ENCODE results near the gene ATP6V1G3. TPM values are rescaled to one million over a fixed set of nuclear protein-coding genes. Genes with fewer than 3 reads are reported as not detected.
"Not testable (repeated sequence)": the region's sequence is repeated elsewhere in the genome, so short reads cannot be mapped to it uniquely, and the experiment has no call there.

The ATP6V1G3 gene, protein sequence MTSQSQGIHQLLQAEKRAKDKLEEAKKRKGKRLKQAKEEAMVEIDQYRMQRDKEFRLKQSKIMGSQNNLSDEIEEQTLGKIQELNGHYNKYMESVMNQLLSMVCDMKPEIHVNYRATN
- not detected for total RNA-seq
- not detected for total RNA-seq (2013)
- total RNA-seq, result 0 to 0.23 (median 0.05) reads per million in 29 experiments

GRCh38 chr1:198540580-198540979, at the start of gene ATP6V1G3:
Gene ATP6V1G3, minus strand, starts transcription at chr1:198540680. Its CDS starts 30 bp downstream, at chr1:198540650.
- Histone ChIP-seq H3K4me1 (ENCODE audit: control insufficient read depth in 1 of 2, extremely low read depth in 1 of 2, insufficient read depth in 2 of 2, low read length in 2 of 2) (peaks cover 3 to 44% of the 10 kb centered on the region in 2 experiments), H3K4me3 (ENCODE audit: control insufficient read depth in 1 of 2, extremely low read depth in 1 of 2, low read length in 1 of 2) (no peak within 1 kb of the TSS), H3K9me3 (no peaks in the 10 kb centered on the region), H3K27me3 (replicated peaks in 1 of 2; ENCODE audit: control insufficient read depth in 2 of 2, extremely low read depth in 1 of 2, insufficient read depth in 2 of 2, low read length in 1 of 2) (no peaks in the 10 kb centered on the region), H3K36me3 (ENCODE audit: control insufficient read depth in 2 of 2, extremely low read depth in 1 of 2, insufficient read depth in 1 of 2, low read length in 1 of 2) (no peaks in the 10 kb centered on the region), H3K27ac (ENCODE audit: low read length) (no peak within 1 kb of the TSS)
- H3K36me3 Mint-ChIP-seq, result no peaks in the 10 kb centered on the region
- no peak for ATAC-seq (replicated peaks in 1 of 4)
- peak within 1 kb of the TSS in 1 of 3 donors; percentile 55 for H3K4me3 Mint-ChIP-seq
- H3K9me3 Mint-ChIP-seq, result no peaks in the 10 kb centered on the region
- H3K4me1 Mint-ChIP-seq, result peaks cover 68 to 81% (median 77%) of the 10 kb centered on the region in 3 donors
- H3K27ac Mint-ChIP-seq, result peak within 1 kb of the TSS; percentile 83 to 93
- ChIA-PET CTCF (no interaction called here), POLR2A (interaction anchor here in 1 of 2 donors (0.6 kb wide), 1 partner anchor 214 kb away, joined by 26 read pairs; no protein-coding TSS in a partner anchor)
- DNase-seq, result no peak
- no peaks in the 10 kb centered on the region for H3K27me3 Mint-ChIP-seq
- 100% methylated on average over 1 of the region's 1 CpG for WGBS (ENCODE audit: insufficient coverage)

GRCh38 chr1:198588845-198589244, 48.4 kb upstream of the ATP6V1G3 start:
- ChIA-PET CTCF (interaction anchor here in 1 of 2 donors (0.8 kb wide), 1 partner anchor 13 kb away, joined by 3 read pairs; no protein-coding TSS in a partner anchor), POLR2A (interaction anchor here (0.6 to 1.1 kb wide), 2 partner anchors 22 to 26 kb away, joined by 3 to 4 read pairs; no protein-coding TSS in a partner anchor)
- Histone ChIP-seq H3K4me1 (ENCODE audit: control insufficient read depth in 1 of 2, extremely low read depth in 1 of 2, insufficient read depth in 2 of 2, low read length in 2 of 2) (no peaks in the 10 kb centered on the region), H3K4me3 (ENCODE audit: control insufficient read depth in 1 of 2, extremely low read depth in 1 of 2, low read length in 1 of 2) (no peak overlapping the region), H3K27me3 (replicated peaks in 1 of 2; ENCODE audit: control insufficient read depth in 2 of 2, extremely low read depth in 1 of 2, insufficient read depth in 2 of 2, low read length in 1 of 2) (no peaks in the 10 kb centered on the region), H3K36me3 (ENCODE audit: control insufficient read depth in 2 of 2, extremely low read depth in 1 of 2, insufficient read depth in 1 of 2, low read length in 1 of 2) (no peaks in the 10 kb centered on the region), H3K27ac (ENCODE audit: low read length) (no peak overlapping the region), H3K9me3 (peaks cover 9% of the 10 kb centered on the region)
- no peaks in the 10 kb centered on the region for H3K27me3 Mint-ChIP-seq
- no peak overlapping the region for H3K4me3 Mint-ChIP-seq
- H3K27ac Mint-ChIP-seq, result no peak overlapping the region
- peaks cover 13% of the 10 kb centered on the region for H3K36me3 Mint-ChIP-seq
- peaks cover 1 to 11% (median 2%) of the 10 kb centered on the region in 3 donors for H3K4me1 Mint-ChIP-seq
- H3K9me3 Mint-ChIP-seq, result peaks cover 9 to 30% (median 16%) of the 10 kb centered on the region in 3 donors
- DNase-seq (no peak), ATAC-seq (replicated peaks in 1 of 4) (no peak)

- WGBS (ENCODE audit: insufficient coverage), result 93% methylated on average over 5 of the region's 26 CpGs
- no peak overlapping the region for H3K27ac Mint-ChIP-seq
- H3K4me1 ChIP-seq (ENCODE audit: control insufficient read depth in 1 of 2, extremely low read depth in 1 of 2, insufficient read depth in 2 of 2, low read length in 2 of 2), result no peaks in the 10 kb centered on the region
- no peak overlapping the region for H3K4me3 ChIP-seq (ENCODE audit: control insufficient read depth in 1 of 2, extremely low read depth in 1 of 2, low read length in 1 of 2)
- POLR2A ChIA-PET, result no interaction called here
- no peak overlapping the region for H3K4me3 Mint-ChIP-seq
- CTCF ChIA-PET, result no interaction called here
- H3K4me1 Mint-ChIP-seq, result peaks cover 0 to 5% (median 1%) of the 10 kb centered on the region in 3 donors
- no peak for DNase-seq
- H3K27me3 ChIP-seq (replicated peaks in 1 of 2; ENCODE audit: control insufficient read depth in 2 of 2, extremely low read depth in 1 of 2, insufficient read depth in 2 of 2, low read length in 1 of 2), result no peaks in the 10 kb centered on the region
- ATAC-seq (replicated peaks in 1 of 4), result no peak
- peaks cover 4% of the 10 kb centered on the region for H3K9me3 ChIP-seq
- peaks cover 11 to 27% (median 17%) of the 10 kb centered on the region in 3 donors for H3K9me3 Mint-ChIP-seq
- no peaks in the 10 kb centered on the region for H3K36me3 ChIP-seq (ENCODE audit: control insufficient read depth in 2 of 2, extremely low read depth in 1 of 2, insufficient read depth in 1 of 2, low read length in 1 of 2)
- H3K27me3 Mint-ChIP-seq, result no peaks in the 10 kb centered on the region
- peaks cover 10% of the 10 kb centered on the region for H3K36me3 Mint-ChIP-seq
- no peak overlapping the region for H3K27ac ChIP-seq (ENCODE audit: low read length)
These were observed 43.7 kb upstream of the ATP6V1G3 start for GRCh38 chr1:198584163-198584562.

GRCh38 chr1:198583209-198583802, 42.8 kb upstream of the ATP6V1G3 start:
- POLR2A ChIA-PET, result not testable (repeated sequence)

DNA sequence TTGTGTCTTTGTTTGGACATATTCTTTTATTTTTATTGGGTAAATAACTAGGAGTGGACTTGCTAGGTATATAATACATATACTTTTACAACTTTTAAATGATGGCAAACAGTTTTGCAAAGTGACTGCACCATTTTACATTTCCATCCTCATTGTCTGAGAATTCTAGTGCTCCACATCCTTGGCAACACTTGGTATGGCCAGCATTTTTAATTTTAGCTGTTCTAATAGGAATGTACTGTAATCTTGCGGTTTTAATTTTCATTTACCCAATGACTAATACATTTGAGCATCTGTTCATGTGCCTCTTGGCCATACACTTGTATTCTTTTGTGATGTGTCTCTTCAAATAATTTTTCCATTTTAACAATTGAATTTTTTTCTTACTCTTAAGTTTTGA, 37.0 kb upstream of the ATP6V1G3 start:
- Histone ChIP-seq H3K9me3 (no peaks in the 10 kb centered on the region), H3K27me3 (replicated peaks in 1 of 2; ENCODE audit: control insufficient read depth in 2 of 2, extremely low read depth in 1 of 2, insufficient read depth in 2 of 2, low read length in 1 of 2) (no peaks in the 10 kb centered on the region), H3K36me3 (ENCODE audit: control insufficient read depth in 2 of 2, extremely low read depth in 1 of 2, insufficient read depth in 1 of 2, low read length in 1 of 2) (no peaks in the 10 kb centered on the region), H3K4me1 (ENCODE audit: control insufficient read depth in 1 of 2, extremely low read depth in 1 of 2, insufficient read depth in 2 of 2, low read length in 2 of 2) (no peaks in the 10 kb centered on the region), H3K4me3 (ENCODE audit: control insufficient read depth in 1 of 2, extremely low read depth in 1 of 2, low read length in 1 of 2) (no peak overlapping the region), H3K27ac (ENCODE audit: low read length) (no peak overlapping the region)
- DNase-seq, result no peak
- Mint-ChIP-seq H3K36me3 (peaks cover 10% of the 10 kb centered on the region), H3K4me3 (no peak overlapping the region), H3K27me3 (no peaks in the 10 kb centered on the region), H3K4me1 (peaks cover 13 to 18% (median 15%) of the 10 kb centered on the region in 3 donors), H3K27ac (no peak overlapping the region), H3K9me3 (peaks cover 11 to 12% (median 11%) of the 10 kb centered on the region in 3 donors)
- ChIA-PET CTCF (no interaction called here), POLR2A (no interaction called here)
- no CpG with 5 or more reads among the region's 1 CpG for WGBS (ENCODE audit: insufficient coverage)
- no peak for ATAC-seq (replicated peaks in 1 of 4)

More at GRCh38 chr1:198583209-198583802, 42.8 kb upstream of the ATP6V1G3 start:
- H3K4me3 ChIP-seq (ENCODE audit: control insufficient read depth in 1 of 2, extremely low read depth in 1 of 2, low read length in 1 of 2); DNase-seq; H3K27ac Mint-ChIP-seq; H3K27me3 ChIP-seq (replicated peaks in 1 of 2; ENCODE audit: control insufficient read depth in 2 of 2, extremely low read depth in 1 of 2, insufficient read depth in 2 of 2, low read length in 1 of 2); H3K4me1 Mint-ChIP-seq; H3K4me1 ChIP-seq (ENCODE audit: control insufficient read depth in 1 of 2, extremely low read depth in 1 of 2, insufficient read depth in 2 of 2, low read length in 2 of 2); H3K9me3 ChIP-seq; H3K4me3 Mint-ChIP-seq; H3K27me3 Mint-ChIP-seq; CTCF ChIA-PET; ATAC-seq (replicated peaks in 1 of 4); H3K27ac ChIP-seq (ENCODE audit: low read length); H3K36me3 Mint-ChIP-seq; H3K36me3 ChIP-seq (ENCODE audit: control insufficient read depth in 2 of 2, extremely low read depth in 1 of 2, insufficient read depth in 1 of 2, low read length in 1 of 2): not testable (repeated sequence)
- no CpG with 5 or more reads among the region's 5 CpGs for WGBS (ENCODE audit: insufficient coverage)
- peaks cover 11 to 21% (median 14%) of the 10 kb centered on the region in 3 donors for H3K9me3 Mint-ChIP-seq

DNA sequence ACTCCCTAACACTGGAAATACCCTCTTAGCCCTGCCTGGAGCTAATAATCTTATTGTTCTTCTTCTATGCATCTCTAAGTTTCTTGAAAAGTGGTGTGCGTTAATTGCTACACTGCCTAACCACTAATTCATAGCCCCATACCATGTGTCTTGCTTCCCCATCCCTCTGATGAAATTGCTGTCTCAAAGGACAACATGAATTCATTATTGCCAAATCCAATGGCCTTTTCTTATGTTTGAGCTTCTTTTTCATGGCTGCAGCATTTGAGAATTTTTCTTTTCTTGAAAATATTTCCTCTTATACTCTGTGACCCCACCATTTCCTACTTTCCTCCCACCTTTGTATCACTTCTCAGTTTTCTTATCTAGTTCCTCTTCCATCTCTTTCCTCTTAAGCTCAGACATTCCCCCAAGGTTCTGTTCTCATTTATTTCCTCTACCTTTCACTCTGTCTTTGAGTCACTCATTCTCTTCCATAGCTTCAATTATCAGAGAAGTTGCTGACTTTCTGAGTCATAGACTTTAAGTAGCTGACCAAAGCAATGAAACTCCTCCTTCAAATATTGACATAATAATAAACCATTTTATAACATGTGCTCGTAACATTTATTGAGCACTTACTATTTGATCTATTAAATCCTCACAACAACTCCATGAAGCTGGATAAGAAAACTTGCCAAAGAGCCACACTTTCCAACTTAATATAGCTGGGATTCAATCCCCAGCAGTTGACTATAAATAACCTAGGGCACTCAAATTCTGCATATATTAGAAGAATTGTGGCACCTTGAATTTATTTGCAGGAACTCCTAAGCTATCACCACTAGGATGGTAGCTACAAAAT, 35.5 kb upstream of the ATP6V1G3 start:
- H3K9me3 ChIP-seq, result no peaks in the 10 kb centered on the region
- no peaks in the 10 kb centered on the region for H3K4me1 ChIP-seq (ENCODE audit: control insufficient read depth in 1 of 2, extremely low read depth in 1 of 2, insufficient read depth in 2 of 2, low read length in 2 of 2)
- Mint-ChIP-seq H3K9me3 (peaks cover 1 to 3% (median 1%) of the 10 kb centered on the region in 3 donors), H3K4me1 (peaks cover 13 to 18% (median 17%) of the 10 kb centered on the region in 3 donors), H3K36me3 (peaks cover under 1% of the 10 kb centered on the region), H3K4me3 (no peak overlapping the region), H3K27ac (peak overlapping the region; percentile 3 to 22), H3K27me3 (no peaks in the 10 kb centered on the region)
- H3K27ac ChIP-seq (ENCODE audit: low read length), result no peak overlapping the region
- no peaks in the 10 kb centered on the region for H3K27me3 ChIP-seq (replicated peaks in 1 of 2; ENCODE audit: control insufficient read depth in 2 of 2, extremely low read depth in 1 of 2, insufficient read depth in 2 of 2, low read length in 1 of 2)
- H3K36me3 ChIP-seq (ENCODE audit: control insufficient read depth in 2 of 2, extremely low read depth in 1 of 2, insufficient read depth in 1 of 2, low read length in 1 of 2), result no peaks in the 10 kb centered on the region
- CTCF ChIA-PET, result interaction anchor here (0.9 to 1.1 kb wide), 4 partner anchors 13 to 37 kb away, joined by 3 to 11 read pairs (median 3); no protein-coding TSS in a partner anchor
- DNase-seq, result no peak
- ATAC-seq (replicated peaks in 1 of 4), result no peak
- WGBS (ENCODE audit: insufficient coverage), result 88% methylated on average over 1 of the region's 2 CpGs
- POLR2A ChIA-PET, result interaction anchor here in 1 of 2 donors (0.8 kb wide), 1 partner anchor 92 kb away, joined by 3 read pairs; no protein-coding TSS in a partner anchor
- H3K4me3 ChIP-seq (ENCODE audit: control insufficient read depth in 1 of 2, extremely low read depth in 1 of 2, low read length in 1 of 2), result no peak overlapping the region
